GM21381 (cell line): ENCODE data around the gene PDGFB.

Source experiments
- ATAC-seq: cut with Tn5 transposase; IDR thresholded peaks from one replicate; pipeline ENCODE4 v1.9.1; 2021; ENCODE audit warnings: mild to moderate bottlenecking, moderate library complexity; ENCODE audit not compliant: unreplicated experiment

Gene PDGFB

DNA sequence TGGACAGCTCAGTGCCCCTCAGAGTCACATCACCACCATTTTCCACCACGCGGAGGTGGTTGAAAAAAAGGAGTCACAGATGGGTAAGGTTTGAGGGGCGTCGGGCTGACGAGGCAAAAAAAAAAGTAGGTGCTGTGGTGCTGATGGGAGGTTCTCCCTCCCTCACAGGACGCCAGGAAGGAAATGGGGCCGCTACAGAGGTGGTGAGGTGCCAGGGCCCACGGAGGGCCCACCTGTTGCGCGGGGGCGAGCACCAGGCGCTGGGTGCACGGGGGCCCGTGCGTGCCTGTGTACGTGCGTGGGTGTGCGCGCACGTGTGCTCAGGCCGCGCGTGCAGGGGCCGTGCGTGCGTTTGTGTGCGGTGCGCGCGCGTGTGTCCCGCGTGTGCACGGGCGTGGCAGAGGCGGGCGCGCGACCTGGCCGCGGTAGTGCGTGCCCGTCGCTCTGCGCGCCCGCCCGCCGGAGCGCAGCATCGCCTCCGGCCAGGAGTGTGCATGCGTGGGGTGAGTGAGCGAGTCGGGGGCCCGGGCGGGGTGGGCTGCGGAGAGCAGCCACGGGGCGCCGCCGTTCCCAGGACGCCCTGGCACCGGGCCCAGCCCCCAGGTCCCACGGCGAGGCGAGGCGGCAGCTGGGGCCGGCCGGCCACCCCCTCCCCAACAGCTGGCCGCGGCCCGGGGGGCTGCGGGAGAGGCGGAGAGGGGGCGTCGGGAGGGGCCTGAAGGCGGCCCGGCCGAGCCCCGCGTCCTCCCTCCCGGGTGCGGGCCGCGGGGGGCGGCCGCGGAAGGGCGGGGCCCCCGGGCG lies 2.8 kb downstream of the PDGFB start:
- no peak for ATAC-seq

DNA sequence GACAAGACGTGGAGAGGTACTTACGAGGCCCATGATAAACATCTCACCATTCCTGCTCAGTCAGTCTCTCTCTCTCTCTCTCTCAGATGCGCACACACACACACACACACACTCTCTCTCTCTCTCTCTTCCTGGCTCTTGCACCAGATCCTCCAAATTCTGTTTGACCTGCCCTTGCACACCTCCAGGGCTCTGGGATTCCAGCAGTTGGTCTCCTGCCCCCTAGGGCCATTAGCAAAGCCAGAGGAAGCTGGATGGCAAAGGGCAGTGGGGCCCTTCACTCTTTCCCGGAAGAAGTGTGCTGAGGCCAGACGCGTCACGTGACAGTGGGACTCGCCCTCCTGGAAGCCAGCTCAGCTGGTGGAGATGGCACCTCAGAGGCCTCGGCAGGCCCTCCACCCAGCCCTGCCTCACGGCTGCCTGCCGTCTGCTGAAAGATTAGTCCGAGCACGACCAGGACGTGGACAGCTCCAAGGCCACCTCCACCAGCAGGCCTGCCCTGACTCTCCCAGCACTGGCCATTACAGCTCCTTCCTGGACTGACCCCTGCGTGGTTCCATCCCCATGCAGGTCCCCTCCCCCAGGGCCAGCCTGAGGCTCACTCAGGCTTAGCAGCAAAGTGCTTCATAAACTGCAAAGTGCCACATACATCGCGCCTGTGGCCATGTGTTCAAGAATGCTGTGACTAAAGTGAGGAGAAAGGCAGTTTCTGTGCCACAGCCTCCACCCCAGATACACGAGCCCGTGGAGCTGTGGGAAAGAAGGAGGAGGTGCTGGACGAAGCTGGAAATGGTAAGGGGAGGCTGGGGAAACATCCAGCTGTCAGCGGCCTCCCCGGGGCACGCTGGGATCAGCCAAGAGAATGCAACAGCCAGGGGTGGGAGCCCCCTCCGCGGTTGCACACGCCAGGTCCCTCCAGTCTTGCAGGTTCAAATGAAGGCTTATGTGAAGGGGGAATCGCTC lies 3.7 kb downstream of the PDGFB start:
- no peak for ATAC-seq

DNA sequence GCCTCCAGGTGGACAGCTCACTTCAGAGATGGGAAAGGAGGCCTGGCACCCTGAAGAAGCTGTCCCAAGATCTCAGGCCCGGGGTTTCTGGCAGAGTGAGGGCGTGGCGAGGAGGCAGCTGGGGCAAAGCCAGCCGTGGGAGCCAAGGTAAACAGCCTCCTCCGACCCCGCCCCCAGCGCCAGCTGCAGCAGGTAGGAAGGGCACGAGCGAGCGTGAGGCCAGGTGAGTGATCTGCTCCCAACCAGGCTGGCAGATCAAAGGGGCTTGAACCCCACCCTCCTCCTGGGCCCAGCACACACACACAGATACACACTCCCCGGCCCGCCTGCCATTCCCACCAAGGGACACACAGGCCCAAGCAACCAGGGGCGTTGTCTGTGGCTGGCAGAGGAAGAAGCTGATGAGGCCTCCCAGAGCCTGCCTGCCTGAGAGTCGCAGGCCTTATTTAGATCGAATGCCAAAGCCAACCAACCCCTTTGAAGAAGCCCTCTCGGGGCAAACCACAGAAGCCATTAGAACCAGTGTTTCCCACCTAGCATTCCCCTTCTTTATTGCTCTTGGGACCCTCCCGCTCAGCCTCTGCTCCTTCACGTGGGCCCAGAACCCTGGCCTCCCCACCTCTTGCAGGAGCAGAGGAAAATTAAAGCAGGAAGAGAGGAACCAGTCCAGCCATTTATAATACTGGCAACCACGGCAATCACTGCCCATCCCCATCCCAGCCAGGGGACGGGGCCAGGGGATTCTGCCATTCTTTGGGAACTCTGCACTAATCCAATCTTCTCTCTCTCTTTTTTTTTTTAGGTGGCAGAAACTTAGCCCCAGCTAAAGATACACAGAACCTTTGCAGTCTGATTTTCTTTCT lies 5.0 kb downstream of the PDGFB start:
- ATAC-seq, result no peak

DNA sequence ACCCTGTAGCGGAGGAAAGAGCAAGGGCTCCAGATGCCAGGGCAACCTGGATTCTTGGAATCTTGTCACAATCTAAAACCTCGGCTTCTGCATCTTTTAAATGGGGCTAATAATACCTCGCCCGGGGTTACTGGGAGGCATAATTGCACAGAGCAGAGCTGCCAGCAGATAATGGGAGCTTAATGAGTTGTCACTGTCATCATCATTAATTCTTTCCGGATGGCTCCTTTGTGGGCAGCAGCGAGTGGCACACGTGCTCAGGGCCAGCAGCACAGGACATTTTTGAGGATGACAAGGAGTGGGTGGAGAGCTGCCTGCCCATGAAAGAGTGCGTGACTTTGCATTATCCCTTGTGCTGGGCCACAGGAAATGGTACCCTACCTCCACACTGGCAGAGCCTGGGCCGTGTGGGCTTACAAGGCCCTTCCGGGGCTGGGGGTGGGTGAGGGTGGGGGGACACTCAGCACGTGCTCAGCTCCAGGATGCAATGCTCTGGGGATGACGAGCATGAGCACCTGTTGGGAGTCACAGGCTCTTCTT lies 5.7 kb downstream of the PDGFB start:
- no peak for ATAC-seq

DNA sequence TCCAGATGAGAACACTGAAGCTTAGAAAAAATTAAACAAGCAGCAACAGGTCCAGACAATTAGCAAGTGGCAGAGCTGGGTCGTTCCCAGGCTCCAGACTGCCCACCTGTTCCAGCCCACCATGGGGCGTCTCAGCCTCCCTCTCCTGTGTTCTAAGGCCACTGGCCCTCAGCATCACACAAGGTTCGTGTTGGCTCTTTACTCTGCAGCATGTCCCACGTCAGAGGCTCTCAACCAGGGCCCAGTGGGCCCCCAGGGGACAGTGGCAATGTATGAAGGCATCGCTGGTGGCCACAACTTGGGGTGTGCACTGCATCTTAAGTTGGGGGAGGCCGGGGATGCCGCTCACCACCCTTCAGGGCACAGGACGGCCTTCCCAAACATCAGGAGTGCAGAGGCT lies 6.2 kb downstream of the PDGFB start:
- ATAC-seq, result no peak

DNA sequence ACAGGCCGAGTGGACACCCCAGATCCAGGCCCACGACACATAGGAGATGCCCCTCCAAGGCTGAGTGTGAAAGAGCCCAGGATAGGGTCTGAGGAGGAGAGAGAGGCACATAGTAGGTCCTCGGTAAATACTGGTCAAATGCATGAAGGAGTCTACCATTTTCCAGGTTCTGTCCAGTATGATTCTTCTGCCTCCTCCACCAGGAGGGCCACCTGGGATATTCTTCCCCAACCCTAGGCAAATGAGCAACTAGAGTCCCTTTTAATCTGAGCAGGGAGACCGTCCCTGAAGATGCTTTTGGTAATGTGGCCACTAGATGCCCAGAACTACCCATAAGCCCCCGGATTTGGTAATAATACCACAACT lies 6.7 kb downstream of the PDGFB start:
- ATAC-seq, result no peak

DNA sequence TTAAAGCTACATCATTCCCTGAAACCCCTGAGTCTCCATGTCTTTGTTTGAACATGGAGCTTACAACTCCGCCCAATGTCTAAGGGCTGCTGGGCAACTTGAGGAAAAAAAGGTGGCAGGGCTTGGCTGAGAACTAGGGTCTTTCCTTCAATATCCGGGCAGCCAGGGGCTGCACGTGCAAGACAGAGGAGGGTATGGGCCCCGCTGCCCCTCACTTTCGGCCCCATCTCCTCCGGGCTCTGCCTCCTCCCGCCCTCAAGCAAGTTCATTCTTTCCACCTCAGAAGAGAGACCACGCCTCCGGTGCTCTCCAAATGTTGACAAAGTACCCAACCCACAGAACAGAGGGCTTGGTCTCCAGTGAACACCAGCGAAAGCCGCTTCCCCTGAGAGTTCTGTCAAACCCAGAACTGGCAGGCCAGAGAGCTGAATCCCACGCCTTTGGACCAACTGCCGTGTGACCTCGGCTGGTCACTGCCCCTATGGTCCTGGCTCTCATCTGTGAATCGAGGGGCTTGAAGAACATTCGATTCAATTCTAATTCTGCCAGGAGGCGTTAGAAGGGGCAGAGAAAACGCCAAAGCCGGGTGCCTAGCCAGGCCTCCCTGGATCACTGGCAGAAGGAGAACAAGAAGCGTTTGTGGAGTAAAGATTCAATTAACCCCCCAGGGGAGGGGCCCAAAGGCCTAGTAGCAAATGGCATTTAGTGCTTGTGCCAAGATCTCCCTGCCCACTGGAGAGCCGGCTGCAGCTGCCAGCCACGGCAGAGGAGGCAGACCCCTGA lies 7.3 kb downstream of the PDGFB start:
- no peak for ATAC-seq

DNA sequence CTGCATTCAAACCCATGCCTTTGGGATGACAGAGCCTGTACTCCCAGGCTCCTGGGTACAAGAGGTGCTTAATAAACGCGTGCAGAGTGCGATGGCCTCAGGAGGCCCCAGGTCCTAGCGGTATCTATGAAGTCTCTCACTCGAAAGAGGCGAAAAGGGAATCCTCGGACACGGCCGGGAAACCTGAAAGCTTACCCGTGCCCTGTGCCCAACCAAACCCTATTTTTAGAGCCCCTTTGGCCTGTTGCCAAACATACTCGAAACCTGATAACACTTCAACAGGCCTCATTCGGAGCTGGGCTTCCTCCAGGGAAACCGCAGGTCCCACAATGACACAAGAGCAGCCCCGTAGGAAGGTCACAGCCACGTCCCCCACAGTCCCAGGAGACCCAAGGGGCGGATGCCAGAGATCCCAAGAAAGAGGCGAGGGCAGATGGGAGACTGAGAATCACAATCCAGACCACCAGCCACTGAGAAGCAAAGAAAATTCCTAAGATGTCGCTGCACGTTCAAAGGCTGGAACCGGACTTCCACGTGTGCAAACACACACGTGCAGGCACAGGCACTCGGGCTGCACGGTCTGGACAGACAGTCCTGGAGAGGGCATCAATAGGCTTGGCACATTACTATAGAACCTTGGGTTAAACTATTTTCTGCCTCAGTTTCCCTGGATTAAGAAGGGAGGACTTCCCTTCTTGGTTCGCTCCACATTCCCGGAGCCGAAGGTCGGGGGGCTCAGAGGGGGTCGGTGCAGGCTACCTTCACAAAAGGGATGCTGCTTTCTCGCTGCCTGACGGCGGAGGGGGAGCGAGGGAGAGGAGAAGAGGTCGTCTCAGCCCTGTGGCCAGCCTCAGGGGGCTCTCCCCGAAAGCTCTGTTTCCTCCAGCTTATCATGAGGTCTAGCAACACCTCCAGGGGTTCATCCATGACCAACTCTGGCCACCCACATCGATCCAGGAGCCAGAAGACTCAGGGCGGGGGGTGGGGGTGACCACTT lies 8.2 kb downstream of the PDGFB start:
- peak; percentile 58 for ATAC-seq

DNA sequence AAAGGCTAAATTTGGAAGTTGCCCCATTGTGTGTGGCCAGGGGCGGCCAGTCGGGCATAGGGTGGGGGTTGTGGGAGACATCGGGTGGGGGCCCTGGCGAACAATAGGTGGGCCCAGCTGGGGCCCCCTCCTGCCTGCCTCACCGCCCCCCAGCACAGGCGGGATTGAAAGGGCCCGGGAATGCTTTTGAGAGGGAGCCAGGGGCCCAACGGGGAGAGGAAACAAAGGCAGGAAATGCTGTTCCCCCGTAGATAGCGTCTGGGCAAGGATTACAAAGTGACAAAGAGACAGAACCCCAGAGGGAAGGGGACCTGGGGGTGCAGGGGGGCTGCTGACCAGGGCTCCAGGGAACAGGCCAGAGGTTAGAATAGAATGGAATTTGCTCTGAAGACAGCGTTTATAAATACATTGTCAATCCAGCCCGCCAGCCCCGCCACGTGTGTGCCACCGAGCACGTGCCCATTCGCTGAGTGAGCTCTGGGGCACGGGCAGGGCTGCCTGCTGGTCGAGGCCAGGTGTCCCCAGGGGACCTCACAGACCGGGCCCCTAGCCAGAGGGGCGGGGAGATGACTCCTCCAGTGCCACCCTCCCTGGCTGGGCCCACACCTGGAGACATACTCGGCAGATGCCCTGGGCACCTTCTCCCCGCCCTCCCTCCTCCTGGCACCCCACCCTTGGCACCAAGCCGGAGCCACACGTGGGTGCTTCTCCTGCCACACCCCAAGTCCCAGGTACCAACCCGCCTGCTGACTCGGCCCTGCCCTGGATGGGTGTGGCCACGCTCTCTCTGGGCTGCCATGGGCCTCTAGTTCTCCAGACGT lies 9.7 kb downstream of the PDGFB start:
- no peak for ATAC-seq

DNA sequence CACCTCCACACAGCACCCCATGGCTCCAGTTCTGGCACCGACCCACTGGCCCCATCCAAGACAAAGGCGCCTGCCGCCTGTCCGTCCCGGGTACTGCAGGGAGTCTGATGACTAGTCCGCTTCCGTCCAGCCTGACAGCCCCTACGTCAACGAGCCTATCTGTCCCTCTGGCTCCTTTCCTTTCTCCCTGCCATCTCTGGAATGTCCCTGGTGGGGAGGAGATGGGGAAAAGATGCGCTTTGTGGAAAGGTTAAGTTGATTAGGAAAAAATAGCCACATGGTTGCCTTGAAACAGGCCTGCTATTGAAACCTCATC lies 10.4 kb downstream of the PDGFB start:
- ATAC-seq, result no peak

DNA sequence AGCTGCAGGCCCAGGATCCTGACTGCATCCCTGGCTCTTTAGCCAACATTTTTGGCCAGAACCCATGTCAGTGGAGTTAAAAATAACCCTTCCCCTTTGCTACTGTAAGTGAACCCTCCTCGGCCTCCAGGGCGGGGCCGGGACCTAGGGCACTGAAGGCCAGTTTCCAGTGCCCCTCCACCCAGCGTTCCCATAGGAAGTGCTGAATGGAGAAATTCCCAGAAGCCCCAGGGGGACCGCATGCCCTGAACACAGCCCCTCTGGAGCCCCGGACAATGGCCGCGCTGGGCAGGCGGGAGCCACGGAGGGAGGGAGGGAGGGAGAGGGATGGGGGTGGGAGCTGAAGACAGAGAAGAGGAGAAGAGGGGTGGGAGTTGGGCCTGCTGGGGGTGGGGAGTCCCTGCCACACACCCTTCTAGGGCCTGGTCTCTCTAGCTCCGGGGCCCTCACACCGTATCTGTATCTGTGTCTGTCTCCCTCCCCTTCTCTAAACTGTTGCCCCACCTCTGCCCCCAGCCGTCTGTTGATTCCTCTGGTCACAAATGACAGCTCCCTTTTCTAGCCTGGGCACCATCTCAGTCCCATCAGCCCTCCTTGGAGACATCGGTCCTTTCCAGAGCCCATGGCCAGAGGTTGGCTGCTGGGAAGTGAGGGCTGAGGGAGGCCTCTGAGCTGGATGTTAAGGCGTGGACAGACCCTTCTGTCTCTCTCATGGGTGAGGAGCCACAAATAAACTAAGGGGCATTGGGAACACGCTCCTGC lies 10.9 kb downstream of the PDGFB start:
- no peak for ATAC-seq

DNA sequence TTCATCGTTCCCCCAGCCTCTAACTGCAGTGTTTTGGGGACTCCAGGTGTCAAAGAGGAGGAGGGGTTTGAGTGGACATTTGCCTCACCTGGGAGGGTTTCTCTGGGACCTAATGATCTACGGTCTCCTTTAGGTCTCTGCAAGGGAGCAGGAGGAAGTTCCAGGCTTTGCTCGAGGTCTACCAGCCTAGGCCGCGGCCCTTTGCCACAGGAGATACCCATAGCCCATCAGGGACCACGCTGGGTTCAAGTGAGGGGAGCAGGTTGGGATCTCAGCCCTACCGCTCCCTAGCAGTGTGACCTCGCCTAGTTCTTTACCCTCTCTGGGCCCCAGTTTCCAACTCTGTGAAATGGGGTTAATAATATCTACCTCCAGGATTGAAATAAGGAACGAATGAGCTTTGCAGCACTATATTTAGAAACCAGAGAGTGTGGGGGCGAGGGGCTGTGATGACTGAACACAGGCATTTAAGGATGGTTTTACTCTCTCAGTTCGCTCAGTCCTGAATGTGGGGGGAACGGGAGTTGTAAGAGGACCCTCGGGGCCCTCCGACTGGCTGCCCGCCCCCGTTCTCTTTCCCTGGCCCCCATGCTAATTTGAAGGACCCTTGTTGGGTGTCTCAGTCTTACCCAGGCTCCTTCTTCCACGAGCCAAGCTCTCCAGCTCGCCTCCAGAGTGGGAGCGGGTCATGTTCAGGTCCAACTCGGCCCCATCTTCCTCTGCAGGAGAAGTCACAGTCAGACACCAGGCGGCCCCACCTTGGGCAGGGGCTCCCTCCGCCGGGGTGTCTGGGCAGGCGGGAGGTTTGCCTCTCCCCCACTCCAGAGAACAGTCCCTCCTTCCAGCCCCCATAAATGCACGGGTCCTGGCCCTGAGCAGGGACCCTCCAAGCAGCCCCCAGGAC lies 11.7 kb downstream of the PDGFB start:
- no peak for ATAC-seq

DNA sequence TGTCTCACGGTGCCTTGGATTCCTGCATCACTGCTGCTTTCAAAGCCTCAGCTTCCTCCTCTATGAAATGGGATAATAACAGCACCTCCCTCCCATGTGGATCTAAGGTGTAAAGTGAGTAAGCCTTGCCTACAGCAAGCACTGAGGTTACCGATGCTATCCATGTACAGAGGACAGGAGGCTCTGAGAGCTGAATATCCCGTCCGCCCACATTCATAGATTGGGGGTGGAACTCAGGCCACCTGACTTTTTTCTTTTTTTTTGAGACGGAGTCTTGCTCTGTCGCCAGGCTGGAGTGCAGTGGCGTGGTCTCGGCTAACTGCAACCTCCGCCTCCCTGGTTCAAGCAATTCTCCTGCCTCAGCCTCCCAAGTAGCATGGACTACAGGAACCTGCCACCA lies 12.5 kb downstream of the PDGFB start:
- no peak for ATAC-seq

DNA sequence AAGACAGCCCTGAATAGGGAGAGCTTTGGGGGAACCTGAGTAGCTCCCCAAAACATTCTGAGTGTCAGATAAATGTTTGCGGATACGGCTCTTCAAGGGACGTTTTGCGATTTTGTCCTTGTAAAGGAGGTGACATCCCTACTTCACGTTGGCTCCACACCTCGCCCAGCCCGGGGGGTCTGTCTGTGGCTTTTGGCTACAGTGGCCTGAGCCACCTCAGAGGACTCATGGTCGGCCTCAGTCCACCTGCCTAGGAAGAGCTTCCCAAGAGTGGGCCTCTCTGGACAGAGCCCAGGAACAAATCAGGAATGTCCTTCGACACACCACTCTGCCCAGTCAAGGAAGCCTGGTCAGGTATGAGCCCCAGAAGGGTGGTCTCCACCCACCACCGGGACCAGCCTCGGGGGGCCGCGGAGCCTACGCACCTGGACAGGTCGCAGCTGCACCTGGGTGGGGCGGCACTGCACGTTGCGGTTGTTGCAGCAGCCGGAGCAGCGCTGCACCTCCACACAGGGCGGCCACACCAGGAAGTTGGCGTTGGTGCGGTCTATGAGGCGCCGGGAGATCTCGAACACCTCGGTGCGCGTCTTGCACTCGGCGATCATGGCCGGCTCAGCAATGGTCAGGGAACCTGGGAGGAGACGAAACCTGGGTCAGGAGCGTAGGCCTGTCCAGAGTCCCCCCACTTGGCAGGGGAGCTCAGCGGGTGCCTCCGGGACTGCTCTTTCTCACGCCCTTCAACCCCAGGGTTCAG lies 13.4 kb downstream of the PDGFB start:
- no peak for ATAC-seq

DNA sequence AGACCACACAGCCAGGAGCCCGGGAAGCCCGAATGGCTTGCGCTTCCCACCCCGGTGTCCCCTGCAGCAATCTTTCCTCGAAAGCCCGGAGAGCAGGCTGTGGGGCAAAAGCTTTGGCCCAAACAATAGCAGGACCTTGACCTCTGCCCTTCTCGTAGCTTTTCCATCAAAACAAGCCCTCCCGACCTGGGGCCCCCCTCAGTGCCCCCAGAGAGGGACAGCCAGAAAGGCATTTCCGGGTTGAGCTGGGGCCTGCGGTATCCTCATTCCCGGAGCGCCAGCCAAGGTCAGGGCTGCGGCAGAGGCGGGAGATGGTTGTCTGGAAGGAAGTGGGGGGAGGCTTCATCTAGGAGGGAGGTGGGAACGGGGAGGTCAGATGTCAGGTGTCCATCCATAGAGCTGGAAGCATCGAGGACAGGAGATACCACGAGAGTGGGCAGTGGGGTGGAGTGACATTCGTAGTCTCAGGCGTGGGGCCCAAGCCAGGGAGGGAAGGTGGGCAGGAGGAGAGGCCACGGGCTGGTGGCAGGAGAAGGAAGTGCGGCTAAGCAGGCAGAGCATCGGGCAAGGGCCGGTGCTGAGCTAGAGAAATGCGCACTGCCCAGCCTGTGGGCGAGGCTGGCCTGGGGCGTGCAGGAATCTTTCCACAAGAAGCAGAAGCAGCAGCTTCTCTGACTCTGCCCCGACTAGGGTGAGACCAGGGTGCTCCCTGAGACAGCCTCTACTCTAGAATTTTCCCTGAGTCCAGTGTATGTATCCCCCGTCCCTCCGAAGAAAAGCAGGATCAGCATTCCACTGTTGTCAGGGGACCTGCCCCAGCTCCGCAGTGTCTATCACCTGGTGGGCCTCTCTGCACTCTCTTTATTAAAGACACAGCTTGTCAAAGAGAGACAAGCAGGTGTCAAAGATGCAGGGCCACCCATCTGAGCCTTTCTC lies 14.3 kb downstream of the PDGFB start:
- ATAC-seq, result no peak
